GM13977 (cell line): ENCODE measurements around the gene DAAM1.

Source experiments
- DNase-seq: peaks from one replicate; pipeline ENCODE4 v3.0.0; 2012; ENCODE audit warnings: low spot score
- in situ Hi-C: fragments of 300-500 bp; cut with MboI; formaldehyde crosslinking; loops from one replicate; pipeline ENCODE4 v1.12.0; 2022; ENCODE audit warnings: low sequenced_read_pairs, low pct_unique_long_range_greater_than_20kb, mixed read lengths, inconsistent platforms; ENCODE audit not compliant: unreplicated experiment
- TF ChIP-seq, protein P1 (sequence below): IDR thresholded peaks from 2 replicates; pipeline ENCODE4 v1.5.1; 2012; ENCODE audit warnings: mild to moderate bottlenecking, control low read depth; ENCODE audit not compliant: insufficient read depth; ENCODE audit errors: extremely low read depth, missing control alignments

The DAAM1 gene

DNA sequence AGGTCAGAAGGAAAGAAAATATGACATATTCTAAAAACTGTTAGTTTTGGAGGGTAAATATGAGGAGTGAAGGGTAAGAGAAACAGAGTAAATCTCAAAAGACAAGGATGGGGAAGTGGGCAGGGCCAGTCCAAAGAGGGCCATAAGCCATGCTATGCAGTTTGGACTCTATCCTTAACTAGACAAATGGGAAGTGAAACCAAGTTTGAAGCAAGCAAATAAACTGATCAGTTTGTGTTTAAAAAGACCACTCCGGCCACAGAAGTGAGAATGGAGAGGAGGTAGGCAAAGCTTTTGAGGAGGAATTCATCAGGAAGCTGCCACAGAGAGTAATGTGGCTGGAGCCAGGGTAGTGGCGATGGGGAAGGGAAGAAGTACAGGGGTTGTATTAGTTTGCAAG lies 37.5 kb upstream of the DAAM1 start:
- in situ Hi-C loops = no loop called here
- peak; percentile 10 for DNase-seq
- TF ChIP-seq, protein P1, sequence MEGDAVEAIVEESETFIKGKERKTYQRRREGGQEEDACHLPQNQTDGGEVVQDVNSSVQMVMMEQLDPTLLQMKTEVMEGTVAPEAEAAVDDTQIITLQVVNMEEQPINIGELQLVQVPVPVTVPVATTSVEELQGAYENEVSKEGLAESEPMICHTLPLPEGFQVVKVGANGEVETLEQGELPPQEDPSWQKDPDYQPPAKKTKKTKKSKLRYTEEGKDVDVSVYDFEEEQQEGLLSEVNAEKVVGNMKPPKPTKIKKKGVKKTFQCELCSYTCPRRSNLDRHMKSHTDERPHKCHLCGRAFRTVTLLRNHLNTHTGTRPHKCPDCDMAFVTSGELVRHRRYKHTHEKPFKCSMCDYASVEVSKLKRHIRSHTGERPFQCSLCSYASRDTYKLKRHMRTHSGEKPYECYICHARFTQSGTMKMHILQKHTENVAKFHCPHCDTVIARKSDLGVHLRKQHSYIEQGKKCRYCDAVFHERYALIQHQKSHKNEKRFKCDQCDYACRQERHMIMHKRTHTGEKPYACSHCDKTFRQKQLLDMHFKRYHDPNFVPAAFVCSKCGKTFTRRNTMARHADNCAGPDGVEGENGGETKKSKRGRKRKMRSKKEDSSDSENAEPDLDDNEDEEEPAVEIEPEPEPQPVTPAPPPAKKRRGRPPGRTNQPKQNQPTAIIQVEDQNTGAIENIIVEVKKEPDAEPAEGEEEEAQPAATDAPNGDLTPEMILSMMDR = no peak

DNA sequence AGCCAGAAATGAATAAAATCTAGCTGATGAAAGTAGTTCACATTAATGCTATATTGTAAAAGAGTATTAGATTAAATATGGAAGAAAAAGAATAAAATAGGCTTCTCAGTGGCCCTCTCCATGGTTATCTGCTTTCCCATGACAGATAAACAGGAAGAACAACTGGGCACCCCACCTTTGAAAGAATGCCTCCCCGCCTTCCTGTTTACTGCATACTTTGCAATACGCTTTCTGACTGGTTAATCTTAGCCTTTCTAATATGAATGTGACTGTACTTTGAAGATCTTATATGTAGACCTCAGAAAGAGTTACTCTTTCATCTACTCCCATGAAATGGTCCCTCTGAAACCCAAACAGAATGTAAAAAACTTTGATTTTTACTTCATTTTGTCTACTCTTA lies 34.1 kb upstream of the DAAM1 start:
- TF ChIP-seq, protein P1 = no peak
- in situ Hi-C loops = no loop called here

DNA sequence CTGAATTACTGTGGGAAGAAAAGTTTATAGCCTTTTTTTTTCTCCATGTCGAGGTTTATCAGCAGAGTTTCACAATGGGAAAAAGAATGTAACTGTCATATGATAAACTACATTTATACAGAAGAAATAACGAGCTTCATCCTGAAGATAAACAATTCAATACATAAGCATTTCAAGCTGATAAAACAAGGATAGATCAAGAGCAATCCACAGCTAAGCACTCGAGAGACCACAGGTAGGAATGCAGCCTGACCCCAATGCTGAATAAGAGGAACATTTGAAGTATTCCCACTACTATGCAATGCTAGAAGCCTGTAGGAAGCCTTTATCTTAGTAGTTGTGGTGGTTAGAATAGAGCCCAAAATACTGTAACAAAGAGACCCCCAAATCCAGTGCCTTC lies 32.6 kb upstream of the DAAM1 start:
- DNase-seq = no peak
- TF ChIP-seq, protein P1 = no peak

More for the DNA sequence above, 34.1 kb upstream of the DAAM1 start:
- DNase-seq = no peak

DNA sequence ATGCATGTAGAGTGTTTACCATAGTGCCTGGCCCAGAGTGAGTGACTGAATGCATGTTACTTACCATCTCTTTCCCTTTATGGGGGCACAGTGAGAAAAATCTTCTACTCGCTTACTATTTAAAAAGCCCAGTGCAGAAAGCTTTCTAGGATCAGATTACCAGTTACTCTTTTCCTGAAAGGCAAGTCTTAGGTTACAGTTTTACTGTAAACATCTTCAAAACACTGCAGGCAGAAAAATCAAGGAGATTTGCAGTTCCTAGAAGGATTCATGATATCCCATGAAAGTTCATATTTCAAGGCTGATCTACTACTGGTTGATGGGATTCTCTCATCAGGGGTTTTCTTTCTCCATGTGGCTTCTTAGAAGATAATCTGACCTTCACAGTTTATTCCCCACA lies 29.3 kb upstream of the DAAM1 start:
- no peak for DNase-seq
- in situ Hi-C loops = no loop called here
- TF ChIP-seq, protein P1 = no peak

More for the DNA sequence above, 32.6 kb upstream of the DAAM1 start:
- in situ Hi-C loops = no loop called here

DNA sequence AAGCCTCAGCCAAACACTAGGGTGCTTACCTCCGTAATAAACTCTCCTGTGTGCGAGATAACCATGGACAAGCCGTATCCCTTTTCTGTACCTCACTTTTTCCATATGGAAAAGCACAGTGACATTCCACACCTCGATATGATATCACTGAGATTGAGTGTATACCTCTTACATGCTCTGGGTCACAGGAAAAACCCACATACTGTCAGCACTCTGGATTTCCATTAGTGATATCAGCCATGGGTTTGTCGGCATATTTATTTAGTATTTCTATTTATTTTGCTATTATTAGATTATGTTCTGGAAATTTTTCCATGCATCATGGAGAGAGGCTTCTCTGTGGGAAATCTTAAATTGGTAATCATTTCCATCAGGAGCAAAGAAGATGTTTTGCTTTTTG lies 28.0 kb upstream of the DAAM1 start:
- TF ChIP-seq, protein P1 = no peak
- in situ Hi-C loops = no loop called here
- DNase-seq = no peak

DNA sequence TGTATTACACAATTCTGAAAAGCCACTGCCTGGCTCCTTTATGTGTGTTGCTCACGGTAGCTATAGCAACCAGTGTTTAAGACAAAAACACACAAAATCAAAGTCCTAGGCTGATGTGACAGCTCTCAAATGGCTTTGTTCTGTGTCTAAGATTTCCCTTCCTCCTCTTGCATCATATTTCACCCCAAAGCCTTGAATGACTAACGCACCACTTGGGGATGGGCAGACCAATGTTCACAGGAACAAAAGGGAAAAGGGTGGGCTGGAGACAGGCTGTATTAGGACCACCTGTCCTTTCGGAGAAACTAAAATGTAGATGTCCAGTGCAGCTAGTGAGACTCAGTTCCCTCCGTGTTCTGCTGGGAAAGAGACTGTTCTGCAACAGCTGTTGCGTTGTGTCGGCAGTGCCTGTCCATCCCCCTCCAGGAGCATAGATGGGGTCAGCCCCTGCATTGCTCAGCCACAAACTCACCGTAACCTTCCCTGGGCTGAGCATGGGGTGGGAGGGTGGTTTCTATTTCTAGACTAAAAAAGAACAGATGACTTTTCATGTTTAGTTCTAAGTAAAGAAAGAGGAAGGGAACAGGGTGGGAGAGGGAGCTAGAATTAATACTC lies 26.8 kb upstream of the DAAM1 start:
- in situ Hi-C loops = no loop called here
- TF ChIP-seq, protein P1 = no peak

More for the DNA sequence above, 26.8 kb upstream of the DAAM1 start:
- peak; percentile 17 for DNase-seq
